GM10266 (cell line): ENCODE results near the gene ELMO1.

Experiments
- DNase-seq: peaks from one replicate; pipeline ENCODE4 v3.0.0; 2012; ENCODE audit errors: extremely low spot score
- TF ChIP-seq, protein P1 (sequence below): IDR thresholded peaks from 2 replicates; pipeline ENCODE4 v1.5.1; 2012; ENCODE audit warnings: mild to moderate bottlenecking, low read depth; ENCODE audit not compliant: control insufficient read depth, insufficient read depth; ENCODE audit errors: missing control alignments

The ELMO1 gene

DNA sequence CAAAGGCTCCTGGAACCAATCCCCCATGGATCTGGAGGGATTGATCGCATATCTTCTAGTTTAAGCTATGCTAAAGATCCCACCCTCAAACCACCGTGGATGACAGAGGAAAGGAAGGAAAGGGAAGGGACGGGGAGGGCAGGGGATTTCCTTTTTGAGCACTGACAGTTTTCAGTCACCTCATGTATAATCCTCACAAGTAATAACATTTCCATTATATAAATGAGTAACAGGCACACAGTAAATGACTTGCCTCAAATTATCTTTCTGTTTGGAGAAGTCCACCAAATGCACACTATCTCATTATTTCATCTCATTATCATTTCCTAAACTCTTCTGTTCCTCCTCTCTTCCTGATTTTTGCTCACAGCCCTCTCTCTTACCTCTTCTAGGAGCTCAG is 597.3 kb downstream of the ELMO1 start:
- TF ChIP-seq, protein P1, sequence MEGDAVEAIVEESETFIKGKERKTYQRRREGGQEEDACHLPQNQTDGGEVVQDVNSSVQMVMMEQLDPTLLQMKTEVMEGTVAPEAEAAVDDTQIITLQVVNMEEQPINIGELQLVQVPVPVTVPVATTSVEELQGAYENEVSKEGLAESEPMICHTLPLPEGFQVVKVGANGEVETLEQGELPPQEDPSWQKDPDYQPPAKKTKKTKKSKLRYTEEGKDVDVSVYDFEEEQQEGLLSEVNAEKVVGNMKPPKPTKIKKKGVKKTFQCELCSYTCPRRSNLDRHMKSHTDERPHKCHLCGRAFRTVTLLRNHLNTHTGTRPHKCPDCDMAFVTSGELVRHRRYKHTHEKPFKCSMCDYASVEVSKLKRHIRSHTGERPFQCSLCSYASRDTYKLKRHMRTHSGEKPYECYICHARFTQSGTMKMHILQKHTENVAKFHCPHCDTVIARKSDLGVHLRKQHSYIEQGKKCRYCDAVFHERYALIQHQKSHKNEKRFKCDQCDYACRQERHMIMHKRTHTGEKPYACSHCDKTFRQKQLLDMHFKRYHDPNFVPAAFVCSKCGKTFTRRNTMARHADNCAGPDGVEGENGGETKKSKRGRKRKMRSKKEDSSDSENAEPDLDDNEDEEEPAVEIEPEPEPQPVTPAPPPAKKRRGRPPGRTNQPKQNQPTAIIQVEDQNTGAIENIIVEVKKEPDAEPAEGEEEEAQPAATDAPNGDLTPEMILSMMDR = no peak
- no peak for DNase-seq

DNA sequence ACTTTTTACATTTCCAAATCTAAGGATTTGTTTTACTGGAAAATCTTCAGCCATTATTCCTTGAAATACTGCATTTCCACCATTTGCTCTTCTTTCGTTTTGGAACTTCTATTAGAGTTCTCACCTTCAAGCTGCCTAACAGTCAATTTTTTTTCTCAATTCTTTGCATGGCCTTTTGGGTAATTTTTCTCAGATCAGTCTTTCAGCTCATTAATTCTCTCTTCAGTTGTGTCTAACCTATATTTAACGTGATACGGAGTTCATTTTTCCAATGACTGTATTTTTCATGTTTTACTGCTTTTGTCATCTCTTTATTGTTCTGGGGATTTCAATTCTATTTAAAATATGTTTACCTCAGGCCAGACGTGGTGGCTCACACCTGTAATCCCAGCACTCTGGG is 600.7 kb downstream of the ELMO1 start:
- DNase-seq = no peak
- TF ChIP-seq, protein P1 = no peak

DNA sequence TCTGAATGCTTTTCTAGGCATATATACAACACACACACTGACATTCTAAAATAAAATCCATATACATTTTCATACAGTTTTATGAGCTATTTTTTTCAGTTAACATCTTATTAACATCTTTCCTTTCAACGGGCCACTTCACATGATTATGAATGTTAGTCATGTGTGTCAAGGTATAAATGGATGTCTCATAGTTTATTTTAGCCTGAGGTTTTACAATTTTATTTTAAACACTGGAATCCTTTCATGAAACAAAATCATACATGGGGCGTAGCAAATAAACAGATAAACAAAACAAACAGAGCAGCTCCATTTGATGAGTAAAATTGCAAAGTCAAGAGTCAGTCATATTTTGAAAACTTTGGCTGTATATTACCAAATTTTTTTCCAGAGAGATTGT is 604.3 kb downstream of the ELMO1 start:
- TF ChIP-seq, protein P1 = no peak
- no peak for DNase-seq

- DNase-seq = no peak
These were observed 607.8 kb downstream of the ELMO1 start for GRCh38 chr7:36840904-36841303.

GRCh38 chr7:36838616-36839225 is 609.9 kb downstream of the ELMO1 start:
- TF ChIP-seq, protein P1 = no peak
- DNase-seq = no peak

More at GRCh38 chr7:36840904-36841303, 607.8 kb downstream of the ELMO1 start:
- TF ChIP-seq, protein P1 = no peak

- no peak for DNase-seq
- TF ChIP-seq, protein P1 = no peak
These were observed 617.6 kb downstream of the ELMO1 start for GRCh38 chr7:36831049-36831448.

- no peak for DNase-seq
- TF ChIP-seq, protein P1 = no peak
These were observed 620.6 kb downstream of the ELMO1 start for GRCh38 chr7:36827726-36828703.
